GM13976 (cell line): ENCODE results near the gene LPP.

ENCODE experiments used
- DNase-seq: peaks from one replicate; pipeline ENCODE4 v3.0.0; 2012; ENCODE audit warnings: low spot score
- in situ Hi-C: fragments of 300-500 bp; cut with MboI; formaldehyde crosslinking; loops from one replicate; pipeline ENCODE4 v1.12.0; 2022; ENCODE audit warnings: low sequenced_read_pairs, mixed read lengths, inconsistent platforms; ENCODE audit not compliant: unreplicated experiment
- TF ChIP-seq, protein P1 (sequence below): IDR thresholded peaks from 2 replicates; pipeline ENCODE4 v1.5.1; 2012; ENCODE audit warnings: borderline replicate concordance, mild to moderate bottlenecking; ENCODE audit not compliant: insufficient read depth; ENCODE audit errors: extremely low read depth, missing control alignments, control extremely low read depth

Gene LPP

DNA sequence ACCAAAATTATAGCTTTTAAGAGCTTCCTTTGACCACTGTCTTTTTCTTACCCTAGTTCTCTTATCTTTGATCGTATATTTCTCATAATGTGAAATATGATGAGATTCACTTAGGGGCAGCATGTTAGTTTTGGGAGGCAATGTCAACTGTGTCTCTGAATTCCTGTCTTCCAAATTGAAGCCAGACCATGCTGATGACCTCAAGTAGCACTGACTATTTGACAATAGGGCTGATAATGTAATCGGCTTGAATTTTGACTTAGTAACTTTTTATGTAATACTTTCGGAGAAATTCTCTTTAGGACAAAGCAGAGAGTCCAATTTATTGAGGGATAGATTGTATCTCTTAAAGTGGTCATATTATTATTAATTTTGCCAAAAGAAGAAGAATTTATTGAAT is 722.4 kb downstream of the LPP start:
- in situ Hi-C loops: no loop called here
- TF ChIP-seq, protein P1, sequence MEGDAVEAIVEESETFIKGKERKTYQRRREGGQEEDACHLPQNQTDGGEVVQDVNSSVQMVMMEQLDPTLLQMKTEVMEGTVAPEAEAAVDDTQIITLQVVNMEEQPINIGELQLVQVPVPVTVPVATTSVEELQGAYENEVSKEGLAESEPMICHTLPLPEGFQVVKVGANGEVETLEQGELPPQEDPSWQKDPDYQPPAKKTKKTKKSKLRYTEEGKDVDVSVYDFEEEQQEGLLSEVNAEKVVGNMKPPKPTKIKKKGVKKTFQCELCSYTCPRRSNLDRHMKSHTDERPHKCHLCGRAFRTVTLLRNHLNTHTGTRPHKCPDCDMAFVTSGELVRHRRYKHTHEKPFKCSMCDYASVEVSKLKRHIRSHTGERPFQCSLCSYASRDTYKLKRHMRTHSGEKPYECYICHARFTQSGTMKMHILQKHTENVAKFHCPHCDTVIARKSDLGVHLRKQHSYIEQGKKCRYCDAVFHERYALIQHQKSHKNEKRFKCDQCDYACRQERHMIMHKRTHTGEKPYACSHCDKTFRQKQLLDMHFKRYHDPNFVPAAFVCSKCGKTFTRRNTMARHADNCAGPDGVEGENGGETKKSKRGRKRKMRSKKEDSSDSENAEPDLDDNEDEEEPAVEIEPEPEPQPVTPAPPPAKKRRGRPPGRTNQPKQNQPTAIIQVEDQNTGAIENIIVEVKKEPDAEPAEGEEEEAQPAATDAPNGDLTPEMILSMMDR: no peak
- DNase-seq: no peak

DNA sequence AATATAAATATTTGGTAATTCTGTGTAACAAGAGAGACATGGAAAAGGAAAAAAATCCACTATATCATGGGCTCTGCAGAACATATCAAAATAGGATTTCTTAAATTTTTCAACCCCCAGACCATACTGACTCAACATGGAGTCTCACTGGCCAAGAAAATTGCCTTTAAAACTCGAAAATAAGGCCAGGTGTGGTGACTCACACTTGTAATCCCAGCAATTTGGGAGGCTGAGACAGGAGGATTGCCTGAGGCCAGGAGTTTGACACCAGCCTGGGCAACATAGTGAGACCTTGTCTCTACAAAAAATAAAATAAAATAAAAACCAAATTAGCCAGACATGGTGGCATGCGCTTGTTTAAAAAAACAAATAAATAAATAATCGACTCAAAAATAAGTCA is 723.4 kb downstream of the LPP start:
- no peak for DNase-seq
- TF ChIP-seq, protein P1: no peak
- in situ Hi-C loops: no loop called here

DNA sequence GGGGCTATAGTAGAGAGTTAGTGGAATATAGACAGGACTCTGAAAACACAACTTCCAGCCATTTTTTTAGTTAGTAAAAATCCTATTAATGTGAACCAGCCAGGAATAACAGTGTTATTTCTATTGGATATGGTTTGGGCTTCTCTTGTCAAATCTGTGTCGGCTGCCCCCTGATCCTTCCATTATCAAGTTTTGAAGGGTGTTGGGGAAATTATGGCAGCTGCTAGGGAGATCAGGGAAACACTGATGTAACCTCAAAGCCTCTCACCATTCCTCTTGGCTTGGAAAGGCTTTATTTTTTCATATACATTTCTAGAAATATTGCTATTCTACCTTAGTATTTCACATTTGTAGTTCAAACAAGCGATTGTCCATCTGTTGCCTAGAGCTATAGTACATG is 724.1 kb downstream of the LPP start:
- TF ChIP-seq, protein P1: no peak
- DNase-seq: no peak
- in situ Hi-C loops: no loop called here

DNA sequence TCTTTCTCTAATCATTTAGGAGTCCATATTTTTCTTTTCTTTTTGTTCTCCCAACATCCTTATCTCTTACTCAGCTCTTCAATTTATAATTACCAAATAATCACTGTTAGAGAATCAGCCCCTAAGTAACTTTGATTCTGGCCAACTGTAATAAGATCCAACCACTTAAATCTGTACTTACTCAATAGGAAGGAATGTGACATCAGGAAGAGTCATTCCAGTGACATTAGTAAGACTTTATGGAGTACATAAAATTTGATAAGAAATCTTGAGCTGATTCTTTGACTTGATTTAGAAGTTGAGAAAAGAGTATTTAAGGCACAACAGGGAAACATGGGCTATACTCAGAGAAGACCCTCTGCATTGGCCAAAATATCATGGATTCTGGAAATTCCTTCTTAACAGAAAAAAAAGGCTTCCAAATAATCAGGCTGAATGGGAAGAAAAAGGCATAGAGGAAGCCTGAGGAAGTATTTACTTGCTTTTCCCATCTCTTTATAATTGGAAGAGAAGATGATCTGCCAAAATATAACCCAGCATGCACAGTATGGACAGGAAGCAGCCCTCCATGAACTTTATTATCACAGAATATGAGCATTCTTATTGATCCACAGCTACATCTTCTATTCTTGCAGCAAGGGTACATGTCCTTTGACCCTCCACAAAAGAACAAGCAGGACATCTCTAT is 728.1 kb downstream of the LPP start:
- in situ Hi-C loops: no loop called here
- TF ChIP-seq, protein P1: no peak
- DNase-seq: no peak

DNA sequence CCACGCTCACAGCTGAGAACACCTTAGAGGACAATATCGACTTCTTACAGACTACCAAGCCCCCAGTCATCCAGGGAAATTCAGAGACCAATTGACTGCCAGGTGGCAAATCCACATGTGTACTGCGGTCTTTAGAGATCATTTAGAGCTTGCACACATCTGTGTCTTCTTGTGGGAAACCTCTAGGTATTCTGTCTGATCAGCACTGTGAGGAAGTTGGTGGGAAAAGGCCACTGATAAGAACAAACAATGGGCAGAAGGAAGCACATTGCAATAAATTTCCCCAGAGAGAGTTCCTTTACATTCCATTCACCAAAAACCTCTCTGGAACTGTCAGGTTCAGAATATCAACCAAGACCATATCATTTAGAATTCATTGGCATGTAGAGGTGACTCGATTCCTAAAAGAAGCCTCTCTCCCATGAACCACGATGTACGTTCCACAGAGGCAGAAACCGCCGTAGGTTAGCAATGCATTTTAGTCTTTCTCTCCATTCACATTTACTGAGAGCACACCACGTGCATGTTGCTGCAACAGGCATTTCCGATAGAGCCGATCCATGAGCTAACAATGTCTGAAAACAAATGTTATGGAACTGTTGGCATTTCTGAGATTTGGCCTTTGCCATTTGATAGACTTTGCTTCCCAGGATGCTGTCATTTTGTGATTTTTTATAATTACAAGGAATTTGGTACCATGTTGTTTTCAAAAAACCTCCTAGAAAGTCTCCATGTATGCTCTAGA is 730.5 kb downstream of the LPP start:
- no peak for DNase-seq
- TF ChIP-seq, protein P1: no peak
- in situ Hi-C loops: no loop called here

DNA sequence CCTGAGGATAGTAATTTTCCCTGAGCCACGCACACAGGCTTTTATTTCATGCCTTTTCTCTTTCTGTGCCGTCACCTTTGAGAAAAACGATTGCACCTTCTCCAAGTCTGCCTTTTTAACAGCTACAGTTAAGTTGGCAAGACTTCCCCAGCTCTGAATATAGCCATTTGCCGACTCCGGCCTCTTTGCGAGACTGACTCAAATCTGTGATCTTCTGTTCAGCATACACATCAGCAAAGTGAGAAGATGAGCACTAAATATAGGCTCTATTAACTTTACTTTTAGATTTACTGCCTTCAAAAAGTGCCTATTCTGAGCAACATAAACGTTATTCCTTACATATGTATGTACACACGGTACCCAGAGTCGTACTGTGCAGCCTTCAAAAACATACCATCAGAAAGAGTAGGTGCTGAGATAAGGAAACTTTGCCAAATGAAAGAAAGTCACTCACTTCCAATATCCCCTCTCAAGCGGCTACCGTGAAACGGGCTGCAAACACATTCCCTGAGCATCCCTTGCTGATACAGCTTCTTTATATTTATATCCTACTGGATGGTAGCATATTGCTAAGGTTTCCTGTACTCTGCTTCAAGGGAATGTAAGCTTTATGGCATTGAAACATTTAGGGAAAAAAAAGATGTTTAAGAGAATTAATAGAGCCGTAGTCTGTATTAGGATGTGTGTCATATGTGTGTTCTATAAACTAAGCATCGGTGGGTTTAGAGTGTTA is 734.5 kb downstream of the LPP start:
- TF ChIP-seq, protein P1: no peak
- in situ Hi-C loops: no loop called here
- DNase-seq: no peak
